GM21447 (cell line): ENCODE measurements around the gene MT1G.
A peak's percentile ranks its signal among the peaks of the same experiment; 100 is the strongest.
"Not testable (repeated sequence)": the region's sequence is repeated elsewhere in the genome, so short reads cannot be mapped to it uniquely, and the experiment has no call there.

Experiments used
- ATAC-seq: cut with Tn5 transposase; IDR thresholded peaks from one replicate; pipeline ENCODE4 v1.9.1; 2021; ENCODE audit not compliant: unreplicated experiment

MT1G gene

DNA sequence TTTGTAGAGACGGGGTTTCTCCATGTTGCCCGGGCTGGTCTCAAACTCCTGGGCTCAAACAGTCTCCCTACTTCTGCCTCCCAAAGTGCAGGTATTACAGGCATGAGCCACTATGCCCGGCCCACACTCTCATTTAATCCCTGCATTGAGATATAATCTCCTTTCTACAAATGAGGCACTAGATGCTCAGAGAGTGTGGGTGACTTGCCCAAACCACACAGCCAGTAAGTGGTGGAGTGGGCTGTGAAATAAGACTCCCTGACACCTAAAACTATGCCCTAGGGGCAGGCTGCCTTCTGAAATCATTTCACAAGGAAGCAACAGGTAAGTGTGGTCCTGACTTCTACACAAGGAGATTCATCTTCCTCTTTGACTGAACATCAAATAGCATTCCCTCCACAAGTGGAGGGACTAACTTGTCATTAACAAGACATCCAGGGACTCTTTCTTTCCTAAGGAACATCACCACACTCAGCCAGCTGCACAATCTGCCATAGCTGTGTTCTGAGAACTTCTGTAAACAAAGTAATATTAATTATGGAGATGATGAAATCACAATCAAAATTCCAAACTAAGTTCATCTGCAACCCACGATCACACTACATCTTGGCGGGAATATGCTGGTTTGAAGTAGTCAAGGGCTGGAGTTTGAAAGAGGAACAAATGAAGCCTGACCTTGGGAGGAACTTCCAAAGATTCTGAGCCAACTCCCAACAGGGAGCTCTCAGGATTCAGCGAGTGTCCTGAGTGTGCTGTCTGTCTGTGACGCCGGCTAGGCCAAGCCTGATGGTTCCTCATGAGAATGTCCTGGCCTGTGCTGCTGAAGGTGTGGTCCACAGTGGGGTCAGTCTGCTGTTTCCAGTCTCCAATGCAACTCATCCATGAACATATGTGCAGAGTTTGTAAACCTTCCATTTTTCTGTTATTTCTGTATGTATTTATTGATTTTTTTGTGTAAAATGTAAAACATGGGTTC, 2.3 kb downstream of the MT1G start:
- not testable (repeated sequence) for ATAC-seq

DNA sequence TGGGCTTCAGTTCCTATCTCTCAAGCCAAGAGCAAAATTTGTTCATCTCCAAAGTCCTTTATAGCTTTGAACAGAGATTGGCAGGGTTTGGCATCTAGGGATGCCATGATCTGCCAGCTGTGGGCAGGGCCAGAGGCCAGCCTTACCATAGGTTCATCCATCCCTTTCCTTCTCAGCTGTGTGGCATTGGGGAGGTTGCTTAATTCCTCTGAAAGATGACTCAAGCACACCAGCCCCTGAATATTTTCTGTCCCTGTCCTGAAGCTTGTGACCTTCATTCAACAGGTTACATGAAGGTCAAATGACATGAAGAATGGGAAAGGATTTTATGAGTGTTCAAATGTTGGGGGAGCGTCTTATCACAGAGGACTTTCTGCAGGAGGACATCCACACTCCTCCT, 3.4 kb downstream of the MT1G start:
- ATAC-seq: no peak

DNA sequence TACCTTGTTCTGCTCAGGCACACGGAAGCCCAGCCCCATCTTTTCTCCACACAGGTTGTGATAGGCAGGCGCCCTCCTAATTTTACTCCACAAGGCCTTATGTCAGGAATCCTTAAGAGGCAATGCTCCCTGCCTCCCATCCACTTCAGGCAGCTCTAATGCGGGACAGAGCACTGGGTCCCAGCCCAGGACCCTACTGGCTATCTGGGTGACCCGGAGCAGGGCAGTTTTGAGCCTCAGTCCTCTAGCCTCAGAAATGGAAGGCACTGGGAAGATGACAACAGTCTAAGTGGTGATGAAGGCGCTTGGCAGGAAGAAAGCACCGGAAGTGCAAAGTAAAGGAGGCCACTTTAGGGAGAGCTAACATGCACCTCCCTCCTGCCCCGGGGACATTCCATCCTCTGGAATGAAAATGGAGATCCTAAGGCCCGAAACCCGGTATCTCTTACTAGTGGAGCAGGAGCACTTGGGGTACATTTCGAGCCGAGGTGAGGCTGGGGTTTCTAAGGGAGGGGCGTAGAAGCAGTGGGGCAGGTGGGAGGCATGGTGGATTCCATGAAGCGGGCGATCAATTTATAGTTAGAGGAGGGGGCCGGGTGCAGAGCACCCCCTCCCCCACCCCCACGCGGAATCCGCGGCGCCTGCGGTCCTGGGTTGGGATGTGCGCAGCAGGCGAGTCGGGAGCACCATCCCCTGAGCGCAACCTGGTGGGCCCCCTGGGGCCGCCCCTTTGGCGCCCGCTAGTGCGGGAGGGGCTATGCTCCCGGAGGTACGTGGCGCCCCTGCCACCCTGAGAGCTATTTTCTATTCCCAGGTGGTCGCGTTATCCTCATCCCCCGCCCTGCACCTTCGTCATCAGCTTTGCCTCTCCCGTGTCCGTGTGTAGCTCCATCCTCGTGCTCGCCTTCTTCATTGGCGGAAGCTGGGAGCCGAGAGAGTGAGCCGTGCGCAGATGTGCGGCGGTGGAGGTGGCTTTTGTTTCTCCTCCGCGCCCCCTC, 5.2 kb downstream of the MT1G start:
- no peak for ATAC-seq

DNA sequence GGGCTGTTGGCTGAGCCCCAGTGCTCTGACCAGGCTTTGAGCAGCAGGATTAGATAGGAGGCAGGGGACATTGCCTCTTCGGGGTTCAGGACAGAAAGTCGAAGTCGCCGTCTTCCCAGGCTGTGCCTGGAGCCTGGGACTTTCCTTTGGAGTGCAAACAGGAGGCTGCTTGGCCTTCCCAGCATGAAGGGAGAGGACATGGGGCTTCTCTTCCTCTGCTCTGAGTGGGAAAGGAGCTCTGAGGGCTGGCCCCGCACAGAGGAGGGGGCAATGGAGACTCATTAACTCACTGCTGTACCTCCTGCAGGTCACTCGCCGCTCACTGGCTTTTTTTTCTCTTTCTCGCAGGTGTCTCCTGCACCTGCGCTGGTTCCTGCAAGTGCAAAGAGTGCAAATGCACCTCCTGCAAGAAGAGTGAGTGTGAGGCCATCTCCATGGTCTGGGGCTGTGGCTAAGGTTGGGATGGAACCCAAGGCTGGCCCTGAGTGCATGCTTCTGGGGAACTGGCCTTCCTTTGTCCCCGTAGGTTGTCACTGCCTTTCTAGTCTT, 9.5 kb downstream of the MT1G start:
- no peak for ATAC-seq

DNA sequence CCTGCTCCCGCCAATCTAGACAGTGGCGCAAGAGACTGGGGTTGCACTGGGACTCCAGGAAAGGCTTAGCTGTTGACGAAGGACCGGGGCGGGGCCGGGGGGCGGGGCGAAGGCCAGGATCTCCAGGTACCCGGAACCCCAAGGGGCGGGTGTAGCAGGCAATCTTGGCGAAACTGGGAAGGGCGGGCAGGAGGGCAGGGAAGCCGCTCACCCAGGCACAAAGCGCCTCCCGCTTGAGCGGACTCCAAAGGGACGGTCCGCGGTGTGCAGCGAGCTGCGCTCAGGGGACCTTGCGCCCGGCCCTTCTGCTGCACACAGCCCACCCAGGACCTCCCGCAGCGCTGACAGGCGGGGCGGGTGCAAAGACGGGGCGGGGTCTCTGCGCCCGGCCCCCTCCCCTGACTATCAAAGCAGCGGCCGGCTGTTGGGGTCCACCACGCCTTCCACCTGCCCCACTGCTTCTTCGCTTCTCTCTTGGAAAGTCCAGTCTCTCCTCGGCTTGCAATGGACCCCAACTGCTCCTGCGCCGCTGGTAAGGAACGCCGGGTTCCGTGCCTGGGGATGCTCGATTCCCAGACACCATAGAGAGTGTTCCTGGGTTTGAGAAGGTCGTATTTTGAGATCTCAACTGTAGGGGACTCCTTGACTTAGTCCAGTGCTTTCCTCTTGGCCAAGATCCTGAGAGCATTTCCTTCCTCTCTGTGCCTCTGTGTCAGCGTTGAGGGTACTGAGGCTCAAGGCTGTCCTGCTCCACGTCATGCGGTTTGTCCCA, 10.1 kb downstream of the MT1G start, which contains the start of gene MT1F:
Gene MT1F (plus strand): TSS at position 405 of the 772 bp plus-strand sequence. CDS start 100 bp downstream, at position 505.
- no peak for ATAC-seq

DNA sequence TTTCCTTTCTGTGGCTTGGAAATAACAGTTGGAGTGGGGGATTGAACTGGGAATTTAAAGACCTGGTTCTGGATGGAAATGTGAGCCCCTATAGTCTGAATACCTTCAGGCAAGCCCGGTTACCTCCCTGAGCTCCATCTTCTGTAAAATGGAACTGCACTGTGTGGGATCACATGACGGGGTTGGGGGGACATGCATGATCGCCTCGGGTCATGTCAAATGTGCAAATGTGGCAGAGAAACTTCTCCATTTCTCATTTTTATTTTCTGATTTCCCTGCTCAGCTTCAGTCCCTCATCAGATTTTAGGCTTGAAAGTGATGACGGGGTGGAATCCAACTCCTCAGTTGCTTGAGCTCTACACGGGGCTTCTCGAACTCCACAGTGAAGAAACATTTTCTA, 14.6 kb downstream of the MT1G start:
- no peak for ATAC-seq

DNA sequence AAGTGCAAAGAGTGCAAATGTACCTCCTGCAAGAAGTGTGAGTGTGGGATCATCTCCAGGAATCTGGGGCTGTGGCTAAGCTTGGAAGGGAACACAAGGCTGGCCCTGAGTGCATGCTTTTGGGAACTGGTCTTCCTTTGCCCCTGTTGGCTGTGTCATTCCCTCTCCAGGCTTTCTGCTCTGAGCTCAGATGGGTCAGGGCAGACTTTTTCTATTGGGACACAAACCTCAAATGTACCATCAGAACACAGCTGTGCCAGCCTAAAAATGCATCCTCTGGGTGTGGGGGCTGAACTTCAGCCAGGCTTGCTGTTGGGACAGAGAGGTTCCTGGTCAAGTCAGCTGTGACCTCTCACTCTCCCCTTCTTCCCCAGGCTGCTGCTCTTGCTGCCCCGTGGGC, 15.3 kb downstream of the MT1G start:
- ATAC-seq: no peak

DNA sequence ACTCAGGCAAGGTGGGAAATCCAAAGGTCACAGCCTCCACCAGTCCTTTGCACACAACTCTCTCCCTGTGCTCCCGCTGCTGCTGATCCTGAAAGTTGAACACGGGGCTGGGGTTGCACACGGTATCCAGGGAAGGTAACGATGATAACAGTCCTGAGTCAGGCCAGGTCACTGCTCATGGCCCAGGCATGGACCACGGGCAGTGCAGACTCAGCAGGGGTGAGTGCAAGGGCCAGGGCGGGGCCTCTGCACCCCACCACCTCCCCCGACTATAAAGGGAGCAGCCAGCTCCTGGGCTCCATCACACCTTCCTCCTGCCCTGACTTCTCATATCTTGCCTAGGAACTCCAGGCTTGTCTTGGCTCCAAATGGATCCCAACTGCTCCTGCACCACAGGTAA, 16.3 kb downstream of the MT1G start, which contains the start of gene MT1B:
Gene MT1B (plus strand): TSS at position 301 of the 400 bp plus-strand sequence. CDS start 68 bp downstream, at position 369.
- no peak for ATAC-seq

DNA sequence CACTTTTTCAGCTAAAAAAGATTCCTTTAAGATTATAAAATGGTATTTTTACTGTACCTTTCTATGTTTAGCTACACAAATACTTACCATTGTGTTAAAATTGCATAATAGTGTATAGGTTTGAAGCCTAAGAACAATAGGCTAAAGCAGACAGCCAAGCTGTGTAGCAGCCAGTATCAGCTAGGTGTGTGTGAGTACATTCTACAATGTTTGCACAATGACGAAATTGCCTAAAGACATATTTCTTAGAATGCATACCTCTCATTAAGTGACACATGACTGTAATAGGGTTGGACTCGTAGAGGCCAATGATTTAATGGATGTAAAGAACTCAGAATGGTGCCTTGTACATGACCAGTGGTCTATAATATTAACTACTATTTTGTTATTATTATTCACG, 18.0 kb downstream of the MT1G start:
- no peak for ATAC-seq

DNA sequence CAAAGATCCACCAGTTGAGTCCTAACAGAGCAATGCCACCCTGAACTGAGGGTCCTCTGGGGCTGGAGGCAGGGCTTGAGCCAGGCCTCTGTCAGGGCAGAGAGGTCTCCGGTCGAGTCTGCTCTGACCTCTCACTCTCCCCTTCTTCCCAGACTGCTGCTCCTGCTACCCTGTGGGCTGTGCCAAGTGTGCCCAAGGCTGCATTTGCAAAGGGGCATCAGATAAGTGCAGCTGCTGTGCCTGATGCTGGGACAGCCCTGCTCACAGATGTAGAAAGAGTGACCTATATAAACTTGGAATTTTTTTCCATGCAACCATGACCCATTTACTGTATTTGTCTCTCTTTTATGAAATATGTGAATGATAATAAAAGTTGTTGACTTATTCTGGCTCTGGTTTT, 18.6 kb downstream of the MT1G start:
- ATAC-seq: no peak

DNA sequence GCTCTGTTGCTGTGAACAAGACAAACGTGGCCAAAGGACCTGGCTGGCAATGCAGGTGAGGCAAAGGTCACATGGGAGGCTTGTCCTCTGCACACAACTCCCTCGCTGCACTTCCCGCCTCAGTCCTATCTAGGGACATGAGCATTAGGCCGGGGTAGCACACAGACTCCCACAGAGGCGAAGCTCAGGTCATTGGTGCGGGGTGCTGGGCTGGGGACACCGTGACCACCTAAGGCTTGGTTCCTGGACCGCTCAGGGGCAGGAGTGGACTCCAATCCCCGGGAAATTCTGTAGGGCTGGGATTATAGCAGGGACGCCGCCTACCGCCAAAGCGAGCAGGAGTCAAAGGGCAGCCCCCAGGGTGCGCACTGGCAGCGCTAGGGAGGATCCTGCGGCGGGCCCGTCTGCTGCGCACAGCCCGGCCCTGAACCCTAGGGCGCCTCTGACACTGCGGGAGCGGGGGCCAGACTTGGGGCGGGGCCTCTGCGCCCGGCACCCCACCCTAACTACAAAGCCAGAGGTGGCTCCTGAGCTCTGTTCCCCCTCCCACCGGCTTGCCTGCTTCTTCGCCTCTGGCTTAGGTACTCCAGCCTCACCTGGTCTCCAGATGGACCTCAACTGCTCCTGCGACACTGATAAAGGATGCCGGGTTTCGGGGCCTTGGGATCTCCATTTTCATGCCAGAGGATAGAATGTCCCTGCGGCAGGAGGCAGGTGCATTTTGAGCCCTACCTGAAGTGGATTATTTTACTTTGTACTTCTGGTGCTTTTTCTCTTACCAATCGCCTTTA, 20.0 kb downstream of the MT1G start:
- ATAC-seq: no peak

DNA sequence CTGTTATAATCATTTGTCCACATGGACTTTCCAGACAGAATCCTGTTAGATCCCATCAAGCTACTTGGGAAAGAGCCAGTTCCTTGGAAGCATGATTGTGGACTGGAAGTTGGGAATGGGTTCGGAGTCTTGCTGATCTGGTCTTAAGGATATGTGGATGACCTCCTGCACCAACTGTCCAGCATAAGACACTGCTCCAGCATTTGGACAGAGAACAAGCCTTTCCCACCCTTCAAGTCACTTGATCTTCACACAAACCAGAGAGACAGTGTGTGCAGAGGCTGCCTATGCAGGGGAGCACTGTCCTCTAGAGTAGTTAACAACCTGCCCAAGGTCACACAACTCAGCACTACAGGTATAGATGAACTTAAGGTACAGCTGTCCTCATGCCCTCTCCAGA, 22.0 kb downstream of the MT1G start:
- no peak for ATAC-seq

DNA sequence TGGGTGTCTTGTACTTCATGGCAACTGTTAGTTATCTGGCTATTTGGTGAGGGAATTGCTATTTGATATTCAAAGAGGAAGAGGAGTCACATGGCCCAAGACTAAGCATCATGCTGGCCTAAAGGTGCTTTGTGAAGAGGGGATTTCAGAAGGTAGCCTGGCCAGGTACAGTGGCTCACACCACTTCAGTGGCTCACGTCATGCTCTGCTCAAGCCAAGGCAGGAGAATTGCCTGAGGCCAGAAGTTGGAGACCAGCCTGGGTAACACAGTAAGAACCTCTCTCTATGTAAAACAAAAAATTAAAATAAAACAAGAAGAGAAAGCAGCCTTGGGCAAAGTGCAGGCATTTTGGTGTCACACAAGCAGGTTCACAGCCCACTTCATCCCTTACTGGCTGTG, 22.6 kb downstream of the MT1G start:
- ATAC-seq: no peak

DNA sequence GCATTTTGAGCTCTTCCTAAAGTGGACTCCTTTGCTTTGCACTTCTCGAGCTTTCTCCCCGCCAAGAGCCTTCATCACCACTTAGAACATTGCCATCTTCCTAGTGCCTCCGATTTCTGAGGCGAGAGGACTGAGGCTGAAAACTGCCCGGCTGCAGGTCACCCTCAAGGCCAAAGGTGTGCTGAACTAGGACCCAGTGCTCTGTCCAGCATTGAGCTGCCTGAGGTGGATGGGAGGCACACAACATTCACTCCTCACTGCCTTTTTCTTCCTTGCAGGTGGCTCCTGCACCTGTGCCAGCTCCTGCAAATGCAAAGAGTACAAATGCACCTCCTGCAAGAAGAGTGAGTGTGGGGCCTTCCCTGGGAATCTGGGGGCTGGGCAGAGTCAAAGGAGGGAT, 24.0 kb downstream of the MT1G start:
- ATAC-seq: no peak

DNA sequence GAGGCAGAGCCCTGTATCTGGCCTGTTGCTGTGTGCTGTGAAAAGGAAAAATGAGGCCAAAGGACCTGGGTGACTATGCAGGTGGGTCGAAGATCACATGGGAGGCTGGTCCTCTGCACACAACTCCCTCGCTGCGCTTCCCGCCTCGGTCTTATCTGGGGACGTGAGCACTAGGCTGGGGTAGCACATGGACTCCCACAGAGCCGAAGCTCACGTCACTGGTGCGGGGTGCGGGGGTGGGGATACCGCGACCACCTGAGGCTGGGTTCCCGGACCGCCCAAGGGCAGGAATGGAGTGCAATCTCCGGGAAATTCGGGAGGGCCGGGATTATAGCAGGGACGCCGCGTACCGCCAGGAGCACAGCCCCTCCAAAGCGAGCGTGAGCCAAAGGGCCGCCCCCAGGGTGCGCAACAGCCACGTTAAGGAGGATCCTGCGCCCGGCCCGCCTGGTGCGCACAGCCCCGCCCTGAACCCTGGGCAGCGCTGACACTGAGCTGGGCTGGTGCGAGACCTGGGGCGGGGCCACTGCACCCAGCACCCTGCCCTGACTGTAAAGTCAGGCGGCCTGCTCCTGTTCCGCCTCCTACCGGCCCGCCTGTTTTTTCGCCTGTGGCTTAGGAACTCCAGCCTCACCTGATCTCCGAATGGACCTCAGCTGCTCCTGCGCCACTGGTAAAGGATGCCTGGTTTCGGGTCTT, 24.6 kb downstream of the MT1G start:
- peak; percentile 45 for ATAC-seq

DNA sequence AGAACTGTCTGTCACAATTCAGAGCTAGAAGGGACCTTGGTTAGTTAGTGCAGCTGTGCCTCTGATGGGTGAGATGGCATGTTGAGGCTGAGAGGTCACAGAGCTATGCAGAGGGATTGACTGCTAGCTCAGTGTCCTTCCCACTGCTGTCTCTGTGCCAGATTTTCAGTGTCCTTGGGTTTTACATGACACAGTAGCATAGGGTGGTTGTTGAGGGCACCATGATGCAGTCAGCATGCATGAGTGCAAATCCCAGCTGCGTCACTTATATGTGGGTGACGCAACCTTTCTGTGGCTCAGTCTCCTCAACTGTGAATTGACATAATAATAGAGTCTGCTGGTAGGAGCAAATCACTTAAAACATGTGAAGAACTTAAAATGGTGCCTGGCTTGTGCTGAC, 26.7 kb downstream of the MT1G start:
- no peak for ATAC-seq

DNA sequence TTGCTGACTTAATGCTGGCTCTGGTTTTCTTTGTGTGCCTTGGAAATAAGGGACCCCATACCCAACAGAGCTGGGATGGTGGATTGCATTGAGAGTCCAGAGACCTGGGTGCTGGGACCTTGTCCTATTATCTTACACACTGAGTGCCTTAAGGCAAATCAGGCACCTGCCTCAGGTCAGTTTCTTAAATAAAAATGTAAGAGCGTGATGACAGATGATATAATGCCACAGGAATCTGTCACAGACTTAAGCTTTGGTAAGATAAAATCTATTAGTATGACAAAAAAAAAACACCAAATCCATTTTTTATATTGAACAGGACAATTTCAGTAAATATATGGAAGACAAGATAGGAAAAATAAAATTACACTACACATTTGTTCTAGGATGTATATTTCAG, 27.8 kb downstream of the MT1G start:
- ATAC-seq: no peak

DNA sequence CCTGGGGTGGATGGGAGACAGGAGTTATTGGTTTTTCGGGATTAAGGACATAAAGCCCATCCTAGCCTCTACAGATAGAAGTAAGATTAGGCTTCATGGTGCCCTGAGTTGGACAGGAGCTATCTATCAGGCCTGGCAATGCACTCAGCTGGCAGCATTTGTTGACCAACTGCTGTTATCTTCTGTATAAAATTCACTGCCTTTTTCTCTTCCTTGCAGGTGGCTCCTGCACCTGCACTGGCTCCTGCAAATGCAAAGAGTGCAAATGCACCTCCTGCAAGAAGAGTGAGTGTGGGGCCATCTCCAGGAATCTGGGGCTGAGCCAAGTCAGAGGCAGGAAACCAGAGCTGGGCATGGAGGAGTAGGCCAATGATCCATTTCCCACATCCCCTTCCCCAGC, 28.8 kb downstream of the MT1G start:
- ATAC-seq: no peak
